Measurements from ENCODE around the gene CHCHD3.
"Not testable (repeated sequence)": the region's sequence is repeated elsewhere in the genome, so short reads cannot be mapped to it uniquely, and the experiment has no call there.

Gene CHCHD3

DNA sequence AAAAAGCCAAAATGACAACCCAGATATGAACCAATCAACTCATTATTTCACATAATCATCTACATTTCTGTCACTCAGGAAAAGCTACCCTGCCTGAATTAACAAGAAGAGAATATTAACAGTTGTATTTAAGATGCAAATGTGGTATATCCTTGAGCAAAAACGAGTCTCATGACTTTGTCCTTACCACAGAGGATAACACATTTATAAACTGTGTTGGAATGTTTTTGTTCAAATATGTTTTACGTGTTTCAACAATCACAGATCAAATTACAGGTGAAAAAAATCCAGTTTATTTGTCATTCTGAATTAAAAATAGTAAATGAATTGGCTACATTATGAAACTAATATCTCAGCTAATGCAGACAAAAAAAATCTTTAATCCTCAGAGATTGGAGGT is 34.6 kb downstream of the CHCHD3 start:
- Mint-ChIP-seq H3K9me3 (no peaks in the 10 kb centered on the region), H3K27ac (no peak overlapping the region), H3K36me3 (ENCODE audit: low read depth) (peaks cover 27% of the 10 kb centered on the region), H3K27me3 (no peaks in the 10 kb centered on the region), H3K4me1 (ENCODE audit: low read depth) (no peaks in the 10 kb centered on the region), H3K4me3 (no peak overlapping the region)
- intact Hi-C loops (cut with micrococcal nuclease) = no loop called here

GRCh38 chr7:133044722-133045473 is 37.0 kb downstream of the CHCHD3 start:
- Mint-ChIP-seq H3K4me1 (ENCODE audit: low read depth) (no peaks in the 10 kb centered on the region), H3K27ac (no peak overlapping the region), H3K4me3 (no peak overlapping the region), H3K27me3 (no peaks in the 10 kb centered on the region), H3K9me3 (no peaks in the 10 kb centered on the region), H3K36me3 (ENCODE audit: low read depth) (peaks cover 27% of the 10 kb centered on the region)
- intact Hi-C loops (cut with micrococcal nuclease) = no loop called here

- peaks cover under 1% of the 10 kb centered on the region for H3K9me3 Mint-ChIP-seq
- H3K4me1 Mint-ChIP-seq (ENCODE audit: low read depth) = peaks cover 2% of the 10 kb centered on the region
- H3K4me3 Mint-ChIP-seq = no peak overlapping the region
- no peak overlapping the region for H3K27ac Mint-ChIP-seq
- peaks cover 15% of the 10 kb centered on the region for H3K36me3 Mint-ChIP-seq (ENCODE audit: low read depth)
- intact Hi-C loops (cut with micrococcal nuclease) = no loop called here
- H3K27me3 Mint-ChIP-seq = no peaks in the 10 kb centered on the region
These were observed 41.2 kb downstream of the CHCHD3 start for GRCh38 chr7:133040674-133041073.

DNA sequence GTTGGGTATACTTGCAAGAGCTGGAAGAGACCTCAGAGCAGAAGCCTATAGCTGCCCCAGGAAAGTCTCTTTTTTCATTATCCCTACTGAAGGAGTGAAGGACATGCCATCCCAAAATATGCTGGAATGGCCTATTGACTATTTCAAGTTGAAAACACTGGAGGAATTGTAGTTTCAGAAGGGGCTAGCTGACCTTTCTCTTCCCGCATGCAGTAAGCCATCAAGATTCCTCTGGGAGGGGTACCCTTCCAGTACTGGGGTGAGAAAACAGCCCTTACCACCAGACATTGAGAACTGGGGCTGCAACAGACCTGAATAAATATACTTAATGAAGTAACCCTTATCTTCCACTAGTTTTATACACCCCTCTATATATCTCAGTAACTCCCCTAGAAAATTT is 41.7 kb downstream of the CHCHD3 start:
- peaks cover 7% of the 10 kb centered on the region for H3K4me1 Mint-ChIP-seq (ENCODE audit: low read depth)
- no peaks in the 10 kb centered on the region for H3K27me3 Mint-ChIP-seq
- H3K36me3 Mint-ChIP-seq (ENCODE audit: low read depth) = peaks cover 15% of the 10 kb centered on the region
- H3K4me3 Mint-ChIP-seq = no peak overlapping the region
- no peak overlapping the region for H3K27ac Mint-ChIP-seq
- H3K9me3 Mint-ChIP-seq = peaks cover 5% of the 10 kb centered on the region
- intact Hi-C loops (cut with micrococcal nuclease) = no loop called here

- peaks cover 11% of the 10 kb centered on the region for H3K4me1 Mint-ChIP-seq (ENCODE audit: low read depth)
- peaks cover 8% of the 10 kb centered on the region for H3K9me3 Mint-ChIP-seq
- H3K27ac Mint-ChIP-seq = no peak overlapping the region
- no peak overlapping the region for H3K4me3 Mint-ChIP-seq
- intact Hi-C loops (cut with micrococcal nuclease) = no loop called here
- H3K36me3 Mint-ChIP-seq (ENCODE audit: low read depth) = peaks cover 14% of the 10 kb centered on the region
- H3K27me3 Mint-ChIP-seq = no peaks in the 10 kb centered on the region
These were observed 42.3 kb downstream of the CHCHD3 start for GRCh38 chr7:133039614-133040013.

DNA sequence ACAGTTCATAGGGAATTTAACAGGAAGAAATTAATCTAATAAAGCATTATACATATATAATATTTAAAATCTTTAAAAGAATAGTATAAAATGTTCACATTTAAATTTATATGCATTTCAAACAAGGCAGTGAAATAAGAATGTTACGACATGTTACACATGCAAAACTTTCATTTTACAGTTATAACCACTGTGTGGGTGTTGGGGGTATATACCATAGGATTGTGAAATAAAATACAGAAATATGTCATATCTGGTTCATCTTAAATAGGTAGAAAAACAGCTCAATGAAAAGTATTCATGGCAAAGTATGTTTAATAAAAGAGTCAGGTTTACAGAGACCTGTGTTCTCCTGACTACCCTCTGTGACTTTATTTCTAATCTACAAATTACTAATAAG is 45.6 kb downstream of the CHCHD3 start:
- H3K36me3 Mint-ChIP-seq (ENCODE audit: low read depth) = peaks cover 10% of the 10 kb centered on the region
- intact Hi-C loops (cut with micrococcal nuclease) = no loop called here
- no peaks in the 10 kb centered on the region for H3K27me3 Mint-ChIP-seq
- peaks cover 11% of the 10 kb centered on the region for H3K4me1 Mint-ChIP-seq (ENCODE audit: low read depth)
- no peak overlapping the region for H3K4me3 Mint-ChIP-seq
- H3K9me3 Mint-ChIP-seq = peaks cover 8% of the 10 kb centered on the region
- H3K27ac Mint-ChIP-seq = no peak overlapping the region

DNA sequence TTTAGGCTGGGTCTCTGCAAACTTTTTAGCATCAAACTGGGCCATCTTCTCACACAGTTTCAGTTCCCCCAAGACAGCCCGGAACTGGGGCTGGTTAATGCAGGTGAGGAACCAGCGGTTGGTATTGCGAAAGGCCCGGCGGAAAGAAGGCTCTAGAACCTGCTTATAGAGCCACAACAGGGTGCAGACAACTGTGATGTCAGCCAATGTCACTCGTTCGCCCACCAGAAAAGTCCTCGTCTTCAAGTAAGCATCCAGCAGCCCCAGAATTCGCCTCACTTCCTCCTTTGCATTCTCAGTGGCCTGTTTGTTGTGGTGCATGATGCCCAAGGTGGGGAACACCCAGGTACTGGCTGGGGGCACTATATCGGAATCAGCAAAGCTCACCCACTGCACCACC is 46.6 kb downstream of the CHCHD3 start:
- H3K9me3 Mint-ChIP-seq; H3K27ac Mint-ChIP-seq; H3K4me3 Mint-ChIP-seq; H3K27me3 Mint-ChIP-seq; intact Hi-C loops (cut with micrococcal nuclease): not testable (repeated sequence)
- Mint-ChIP-seq H3K36me3 (ENCODE audit: low read depth) (peaks cover 10% of the 10 kb centered on the region), H3K4me1 (ENCODE audit: low read depth) (peaks cover 11% of the 10 kb centered on the region)

DNA sequence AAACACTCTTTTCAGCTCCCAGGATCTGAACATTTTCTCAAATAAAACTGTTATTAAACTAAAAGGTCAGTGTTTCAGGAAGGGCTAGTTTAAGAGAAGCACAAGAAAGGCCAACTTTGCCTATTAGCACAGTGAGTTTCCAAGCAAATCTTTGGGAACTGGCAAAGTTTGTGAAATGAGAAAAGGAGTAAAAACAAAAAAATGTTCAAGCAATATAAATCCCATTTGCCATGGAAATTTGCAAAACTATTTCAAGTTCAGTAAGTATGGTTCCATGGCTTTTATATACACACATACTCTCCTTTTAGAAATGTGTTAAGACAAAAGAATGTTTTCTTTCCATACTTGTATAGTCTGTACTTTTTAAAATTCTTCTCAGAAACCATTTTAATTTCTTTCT is 51.5 kb downstream of the CHCHD3 start:
- peaks cover 13% of the 10 kb centered on the region for H3K36me3 Mint-ChIP-seq (ENCODE audit: low read depth)
- peaks cover 13% of the 10 kb centered on the region for H3K9me3 Mint-ChIP-seq
- H3K4me1 Mint-ChIP-seq (ENCODE audit: low read depth) = peaks cover 6% of the 10 kb centered on the region
- intact Hi-C loops (cut with micrococcal nuclease) = no loop called here
- H3K27ac Mint-ChIP-seq = no peak overlapping the region
- no peaks in the 10 kb centered on the region for H3K27me3 Mint-ChIP-seq
- no peak overlapping the region for H3K4me3 Mint-ChIP-seq

DNA sequence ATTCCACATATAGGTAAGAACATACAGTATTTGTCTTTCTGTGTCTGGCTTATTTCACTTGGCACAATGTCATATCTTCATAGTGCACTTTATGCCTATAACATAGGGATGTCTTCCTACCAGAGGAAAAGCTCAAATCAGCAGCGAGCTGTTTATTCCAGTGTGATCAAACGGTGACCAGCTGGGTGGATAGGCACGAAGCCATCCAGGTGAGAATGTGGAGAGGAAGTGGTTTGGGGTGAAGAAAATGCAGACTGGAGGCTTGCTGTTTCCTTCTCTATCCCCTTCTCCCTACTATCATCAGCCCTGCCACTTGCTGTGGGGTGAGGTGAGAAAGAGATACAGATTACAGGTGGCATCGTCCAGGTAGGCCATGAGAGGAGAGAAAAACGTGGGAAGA is 52.4 kb downstream of the CHCHD3 start:
- H3K4me1 Mint-ChIP-seq (ENCODE audit: low read depth) = no peaks in the 10 kb centered on the region
- H3K36me3 Mint-ChIP-seq (ENCODE audit: low read depth) = peaks cover 8% of the 10 kb centered on the region
- no peaks in the 10 kb centered on the region for H3K27me3 Mint-ChIP-seq
- no peak overlapping the region for H3K4me3 Mint-ChIP-seq
- H3K27ac Mint-ChIP-seq = no peak overlapping the region
- intact Hi-C loops (cut with micrococcal nuclease) = no loop called here
- H3K9me3 Mint-ChIP-seq = peaks cover 9% of the 10 kb centered on the region

- Mint-ChIP-seq H3K27ac (no peak overlapping the region), H3K4me1 (ENCODE audit: low read depth) (no peaks in the 10 kb centered on the region), H3K9me3 (peaks cover 9% of the 10 kb centered on the region), H3K27me3 (no peaks in the 10 kb centered on the region), H3K4me3 (no peak overlapping the region), H3K36me3 (ENCODE audit: low read depth) (peaks cover 27% of the 10 kb centered on the region)
- intact Hi-C loops (cut with micrococcal nuclease) = no loop called here
These were observed 54.5 kb downstream of the CHCHD3 start for GRCh38 chr7:133027397-133027796.

DNA sequence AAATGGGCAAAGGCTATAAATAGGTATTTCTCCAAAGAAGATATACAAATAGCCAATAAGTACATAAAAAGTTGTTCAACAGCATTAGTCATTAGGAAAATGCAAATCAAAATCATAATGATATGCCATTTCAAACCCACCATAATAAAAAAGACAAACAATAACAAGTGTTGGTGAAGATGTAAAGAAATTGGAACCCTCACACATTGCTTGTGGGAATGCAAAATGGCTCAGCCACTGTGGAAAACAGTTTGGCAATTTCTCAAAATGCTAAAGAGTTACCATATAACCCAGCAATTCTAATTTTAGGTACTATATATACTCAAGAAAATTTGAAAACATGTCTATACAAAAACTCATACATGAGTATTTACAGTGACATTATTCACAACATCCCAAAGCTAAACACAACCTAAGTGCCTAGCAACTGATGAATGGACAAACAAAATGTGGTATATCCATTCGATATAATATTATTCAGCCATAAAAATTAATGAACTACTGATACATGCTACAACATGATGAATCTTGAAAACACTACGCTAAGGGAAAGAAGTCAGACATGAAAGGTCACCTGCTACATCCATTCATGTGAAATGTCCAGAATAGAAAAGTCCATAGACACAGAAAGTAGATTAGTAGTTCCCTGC is 55.6 kb downstream of the CHCHD3 start:
- H3K9me3 Mint-ChIP-seq = peaks cover 9% of the 10 kb centered on the region
- H3K27ac Mint-ChIP-seq = no peak overlapping the region
- intact Hi-C loops (cut with micrococcal nuclease) = no loop called here
- no peaks in the 10 kb centered on the region for H3K4me1 Mint-ChIP-seq (ENCODE audit: low read depth)
- no peaks in the 10 kb centered on the region for H3K27me3 Mint-ChIP-seq
- no peak overlapping the region for H3K4me3 Mint-ChIP-seq
- H3K36me3 Mint-ChIP-seq (ENCODE audit: low read depth) = peaks cover 28% of the 10 kb centered on the region

DNA sequence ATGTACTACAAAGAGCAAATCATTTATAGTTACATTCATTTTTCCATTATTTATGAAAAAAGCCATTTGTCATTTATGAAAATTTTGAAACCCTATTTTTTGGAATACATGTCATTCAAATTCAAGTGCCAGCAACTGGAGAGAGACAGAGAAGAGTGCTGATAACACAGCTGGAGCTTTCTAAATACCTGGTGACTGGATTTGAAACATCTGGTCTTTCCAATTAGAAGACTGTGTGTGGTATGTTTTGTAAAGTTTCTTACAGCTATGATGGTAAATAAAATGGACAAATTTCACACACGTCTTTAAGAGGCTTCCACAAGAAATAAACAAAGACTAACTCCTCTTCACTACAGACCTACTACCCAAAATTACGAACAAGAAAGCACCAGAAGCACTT is 56.8 kb downstream of the CHCHD3 start:
- H3K27me3 Mint-ChIP-seq = no peaks in the 10 kb centered on the region
- H3K36me3 Mint-ChIP-seq (ENCODE audit: low read depth) = peaks cover 34% of the 10 kb centered on the region
- no peak overlapping the region for H3K27ac Mint-ChIP-seq
- intact Hi-C loops (cut with micrococcal nuclease) = no loop called here
- H3K4me3 Mint-ChIP-seq = no peak overlapping the region
- H3K4me1 Mint-ChIP-seq (ENCODE audit: low read depth) = no peaks in the 10 kb centered on the region
- H3K9me3 Mint-ChIP-seq = peaks cover 9% of the 10 kb centered on the region

GRCh38 chr7:133024596-133024995 is 57.3 kb downstream of the CHCHD3 start:
- intact Hi-C loops (cut with micrococcal nuclease) = no loop called here
- Mint-ChIP-seq H3K4me1 (ENCODE audit: low read depth) (no peaks in the 10 kb centered on the region), H3K4me3 (no peak overlapping the region), H3K9me3 (peaks cover 9% of the 10 kb centered on the region), H3K36me3 (ENCODE audit: low read depth) (peaks cover 34% of the 10 kb centered on the region), H3K27me3 (no peaks in the 10 kb centered on the region), H3K27ac (no peak overlapping the region)

DNA sequence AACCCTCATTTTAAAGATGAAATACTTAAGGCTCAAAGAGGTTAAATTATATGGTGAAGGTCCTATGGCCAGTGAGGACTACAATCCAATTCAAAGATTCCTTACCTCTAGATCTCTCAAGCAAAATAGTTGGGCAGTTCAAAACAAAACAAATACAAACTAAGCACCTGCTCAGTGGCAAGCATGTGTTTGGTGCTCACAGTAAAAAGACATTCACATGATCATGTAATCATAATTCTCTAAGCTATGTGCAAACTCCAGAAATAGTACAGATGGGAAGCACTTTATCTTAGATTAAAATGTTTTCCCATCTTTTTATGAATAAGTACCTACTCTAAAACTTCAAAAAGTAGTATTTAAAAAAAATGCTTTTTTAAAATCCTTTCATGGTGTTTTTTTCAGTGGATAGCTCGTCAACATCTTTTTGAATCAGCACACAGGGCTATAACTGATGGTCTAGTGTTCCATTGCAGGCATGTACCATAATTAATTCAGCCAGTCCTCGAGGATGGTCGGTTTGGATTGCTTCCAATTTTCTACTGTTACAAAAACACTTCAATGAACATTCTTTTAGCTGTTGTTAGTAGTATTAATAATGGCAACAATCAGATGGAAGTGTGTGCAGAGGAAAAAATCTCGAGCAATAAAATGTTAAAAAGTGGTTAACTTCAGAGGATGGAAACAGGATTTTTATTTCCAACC is 58.4 kb downstream of the CHCHD3 start:
- Mint-ChIP-seq H3K36me3 (ENCODE audit: low read depth) (peaks cover 34% of the 10 kb centered on the region), H3K9me3 (peaks cover 9% of the 10 kb centered on the region), H3K27me3 (no peaks in the 10 kb centered on the region), H3K4me3 (no peak overlapping the region), H3K4me1 (ENCODE audit: low read depth) (no peaks in the 10 kb centered on the region), H3K27ac (no peak overlapping the region)
- intact Hi-C loops (cut with micrococcal nuclease) = no loop called here
